Measurements from ENCODE around the gene CCSER1. TPM values are rescaled to one million over a fixed set of nuclear protein-coding genes. Genes with fewer than 3 reads are reported as not detected.

CCSER1 gene
- total RNA-seq, 2 experiments from 2014 or later, result not detected

DNA sequence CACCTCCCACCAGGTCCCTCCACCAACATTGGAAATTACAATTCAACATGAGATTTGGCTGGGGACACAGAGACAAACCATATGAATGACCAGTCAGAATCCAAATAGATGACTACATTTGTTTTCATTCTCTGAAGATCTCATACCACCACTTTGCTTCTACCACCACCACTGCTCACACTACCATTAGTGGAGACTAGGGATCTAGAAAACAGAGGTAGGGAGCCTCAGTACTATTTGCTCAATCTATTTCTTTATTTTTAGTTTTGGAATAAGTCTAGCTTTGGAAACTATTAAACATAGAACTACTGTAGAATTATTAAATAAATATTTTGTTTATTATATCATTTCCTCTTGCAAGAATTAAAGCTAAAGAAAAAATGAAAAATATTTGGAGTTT lies 727.9 kb downstream of the CCSER1 start:
- no peaks in the 10 kb centered on the region for H3K36me3 ChIP-seq (ENCODE audit: insufficient read depth, low read length)
- TF ChIP-seq, protein P1, sequence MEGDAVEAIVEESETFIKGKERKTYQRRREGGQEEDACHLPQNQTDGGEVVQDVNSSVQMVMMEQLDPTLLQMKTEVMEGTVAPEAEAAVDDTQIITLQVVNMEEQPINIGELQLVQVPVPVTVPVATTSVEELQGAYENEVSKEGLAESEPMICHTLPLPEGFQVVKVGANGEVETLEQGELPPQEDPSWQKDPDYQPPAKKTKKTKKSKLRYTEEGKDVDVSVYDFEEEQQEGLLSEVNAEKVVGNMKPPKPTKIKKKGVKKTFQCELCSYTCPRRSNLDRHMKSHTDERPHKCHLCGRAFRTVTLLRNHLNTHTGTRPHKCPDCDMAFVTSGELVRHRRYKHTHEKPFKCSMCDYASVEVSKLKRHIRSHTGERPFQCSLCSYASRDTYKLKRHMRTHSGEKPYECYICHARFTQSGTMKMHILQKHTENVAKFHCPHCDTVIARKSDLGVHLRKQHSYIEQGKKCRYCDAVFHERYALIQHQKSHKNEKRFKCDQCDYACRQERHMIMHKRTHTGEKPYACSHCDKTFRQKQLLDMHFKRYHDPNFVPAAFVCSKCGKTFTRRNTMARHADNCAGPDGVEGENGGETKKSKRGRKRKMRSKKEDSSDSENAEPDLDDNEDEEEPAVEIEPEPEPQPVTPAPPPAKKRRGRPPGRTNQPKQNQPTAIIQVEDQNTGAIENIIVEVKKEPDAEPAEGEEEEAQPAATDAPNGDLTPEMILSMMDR (conservative IDR thresholded peaks at IDR 0.05; ENCODE audit: low read length), result no peak
- TF ChIP-seq EZH2phosphoT487 (IDR thresholded peaks at IDR 0.05; ENCODE audit: borderline replicate concordance, low read depth, low read length), result no peak

DNA sequence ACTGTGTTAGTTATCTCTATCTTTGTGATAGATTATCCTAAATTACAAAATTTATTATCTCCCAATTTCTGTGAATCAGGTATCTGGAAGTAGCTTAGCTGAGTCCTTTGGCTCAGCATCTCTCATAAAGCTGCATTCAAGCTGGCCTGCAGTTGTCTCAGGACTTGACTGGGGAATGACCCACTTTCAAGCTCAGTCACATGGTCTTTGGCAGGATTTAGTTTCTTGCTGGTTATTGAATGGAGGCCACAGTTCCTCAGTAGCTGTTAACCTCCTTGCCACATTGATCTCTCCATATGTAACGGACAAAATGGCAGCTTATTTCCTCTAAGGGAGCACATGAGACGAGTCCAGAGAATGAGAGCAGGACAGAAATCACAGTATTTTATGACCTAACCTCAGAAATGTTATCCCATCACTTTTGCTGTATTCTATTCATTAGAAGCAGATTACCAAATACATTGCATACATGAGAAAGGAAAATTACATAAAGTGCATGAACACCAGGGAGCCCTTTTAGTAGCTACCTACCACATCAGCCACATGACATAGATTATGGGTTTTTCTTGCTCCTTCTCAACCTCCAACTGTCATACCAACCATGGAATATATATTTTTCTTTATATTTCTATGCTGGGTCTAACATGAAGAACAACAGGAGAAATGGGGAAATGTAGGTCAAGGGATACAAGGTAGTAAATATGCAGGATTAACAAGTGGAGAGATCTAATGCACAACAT lies 730.1 kb downstream of the CCSER1 start:
- Histone ChIP-seq H2AFZ (ENCODE audit: low read length) (no peak overlapping the region), H3K27ac (ENCODE audit: low read depth, low read length, poor library complexity, severe bottlenecking) (no peak overlapping the region), H3K9me3 (ENCODE audit: low read length) (no peaks in the 10 kb centered on the region), H3K4me2 (ENCODE audit: low read length) (no peak overlapping the region), H3K36me3 (ENCODE audit: insufficient read depth, low read length) (no peaks in the 10 kb centered on the region), H3K4me3 (ENCODE audit: low read depth, low read length, poor library complexity, severe bottlenecking) (no peak overlapping the region), H3K79me2 (ENCODE audit: insufficient read depth, low read depth, low read length) (no peaks in the 10 kb centered on the region), H3K4me1 (ENCODE audit: insufficient read depth, low read length, poor library complexity, severe bottlenecking) (no peaks in the 10 kb centered on the region), H3K9me2 (ENCODE audit: insufficient read depth, low read length) (no peaks in the 10 kb centered on the region), H4K20me1 (ENCODE audit: insufficient read depth, low read length) (no peaks in the 10 kb centered on the region)
- intact Hi-C loops (cut with micrococcal nuclease; ENCODE audit: unreplicated experiment), result no loop called here
- BruUV-seq (replicated peaks), result no TSS peak
- ChIA-PET CTCF (ENCODE audit: unreplicated experiment) (no interaction called here), POLR2A (no interaction called here)
- no peak for DNase-seq (ENCODE audit: low spot score)
- TF ChIP-seq EZH2phosphoT487 (IDR thresholded peaks at IDR 0.05; ENCODE audit: borderline replicate concordance, low read depth, low read length), result no peak
- TF ChIP-seq, protein P1 (conservative IDR thresholded peaks at IDR 0.05; ENCODE audit: low read length), result no peak

More for the DNA sequence above, 727.9 kb downstream of the CCSER1 start:
- no TSS peak for BruUV-seq (replicated peaks)
- no peak overlapping the region for H2AFZ ChIP-seq (ENCODE audit: low read length)
- H4K20me1 ChIP-seq (ENCODE audit: insufficient read depth, low read length), result no peaks in the 10 kb centered on the region
- H3K4me1 ChIP-seq (ENCODE audit: insufficient read depth, low read length, poor library complexity, severe bottlenecking), result no peaks in the 10 kb centered on the region
- no peak for DNase-seq (ENCODE audit: low spot score)
- POLR2A ChIA-PET, result interaction anchor here (0.7 kb wide), 1 partner anchor 1332 kb away, joined by 3 read pairs; no protein-coding TSS in a partner anchor
- H3K4me3 ChIP-seq (ENCODE audit: low read depth, low read length, poor library complexity, severe bottlenecking), result no peak overlapping the region
- H3K4me2 ChIP-seq (ENCODE audit: low read length), result no peak overlapping the region
- CTCF ChIA-PET (ENCODE audit: unreplicated experiment), result no interaction called here
- no peaks in the 10 kb centered on the region for H3K9me3 ChIP-seq (ENCODE audit: low read length)
- no peaks in the 10 kb centered on the region for H3K79me2 ChIP-seq (ENCODE audit: insufficient read depth, low read depth, low read length)
- H3K27ac ChIP-seq (ENCODE audit: low read depth, low read length, poor library complexity, severe bottlenecking), result no peak overlapping the region
- intact Hi-C loops (cut with micrococcal nuclease; ENCODE audit: unreplicated experiment), result no loop called here
- H3K9me2 ChIP-seq (ENCODE audit: insufficient read depth, low read length), result no peaks in the 10 kb centered on the region

DNA sequence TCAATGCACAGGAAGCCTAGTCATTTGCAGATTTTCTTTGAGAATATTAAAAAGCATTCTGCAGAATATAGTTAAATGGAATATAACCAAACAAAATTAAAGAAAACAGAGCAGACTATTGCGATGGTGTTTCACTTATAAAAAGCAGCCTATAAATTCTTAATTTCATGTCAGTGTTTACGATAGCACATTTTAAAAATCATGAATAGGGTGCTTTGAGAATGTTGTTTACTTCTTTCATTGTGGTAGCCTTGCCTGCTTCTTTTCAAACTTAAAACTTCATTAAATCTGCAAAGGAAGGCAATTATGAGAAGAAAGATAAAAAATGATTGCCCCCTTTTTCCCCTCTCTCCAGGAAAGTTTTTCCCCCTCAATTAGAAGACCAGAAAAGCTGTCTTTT lies 748.6 kb downstream of the CCSER1 start:
- no peaks in the 10 kb centered on the region for H3K4me1 ChIP-seq (ENCODE audit: insufficient read depth, low read length, poor library complexity, severe bottlenecking)
- H3K4me3 ChIP-seq (ENCODE audit: low read depth, low read length, poor library complexity, severe bottlenecking), result no peak overlapping the region
- ChIA-PET POLR2A (interaction anchor here (0.6 to 1.6 kb wide), 3 partner anchors 8 to 323 kb away, joined by 3 read pairs; no protein-coding TSS in a partner anchor), CTCF (ENCODE audit: unreplicated experiment) (no interaction called here)
- no peaks in the 10 kb centered on the region for H4K20me1 ChIP-seq (ENCODE audit: insufficient read depth, low read length)
- intact Hi-C loops (cut with micrococcal nuclease; ENCODE audit: unreplicated experiment), result no loop called here
- H3K9me3 ChIP-seq (ENCODE audit: low read length), result no peaks in the 10 kb centered on the region
- no peak overlapping the region for H3K27ac ChIP-seq (ENCODE audit: low read depth, low read length, poor library complexity, severe bottlenecking)
- DNase-seq (ENCODE audit: low spot score), result no peak
- H3K79me2 ChIP-seq (ENCODE audit: insufficient read depth, low read depth, low read length), result no peaks in the 10 kb centered on the region
- H2AFZ ChIP-seq (ENCODE audit: low read length), result no peak overlapping the region
- H3K36me3 ChIP-seq (ENCODE audit: insufficient read depth, low read length), result no peaks in the 10 kb centered on the region
- TF ChIP-seq, protein P1 (conservative IDR thresholded peaks at IDR 0.05; ENCODE audit: low read length), result no peak
- no peak for TF ChIP-seq EZH2phosphoT487 (IDR thresholded peaks at IDR 0.05; ENCODE audit: borderline replicate concordance, low read depth, low read length)
- no peak overlapping the region for H3K4me2 ChIP-seq (ENCODE audit: low read length)
- no peaks in the 10 kb centered on the region for H3K9me2 ChIP-seq (ENCODE audit: insufficient read depth, low read length)
- BruUV-seq (replicated peaks), result no TSS peak
